Kidney epithelial cell (primary cell): ENCODE data around the gene ONECUT1. TPM values are rescaled to one million over a fixed set of nuclear protein-coding genes. Genes with fewer than 3 reads are reported as not detected.

Experiments
- DNase-seq: peaks from one replicate; pipeline ENCODE4 v3.0.0-alpha.2; 2010; ENCODE audit warnings: low read depth
- H3K27me3 ChIP-seq: 2 replicates; pipeline ENCODE4 v1.6.0; 2011; ENCODE audit warnings: low read length; ENCODE audit not compliant: control insufficient read depth, insufficient read depth
- H3K36me3 ChIP-seq: 2 replicates; pipeline ENCODE4 v1.5.1; 2011; ENCODE audit warnings: low read length; ENCODE audit not compliant: control insufficient read depth, insufficient read depth
- H3K4me3 ChIP-seq: 2 replicates; pipeline ENCODE4 v1.5.1; 2011; ENCODE audit warnings: low read depth, mild to moderate bottlenecking, control low read depth, low read length
- total RNA-seq: library from RNA; depleted of rRNA; stranded (reverse); fragments of >200 nt; gene quantifications from 2 replicates; pipeline ENCODE4 v1.2.3, GENCODE V29; 2015
- TF ChIP-seq, protein P1 (sequence below): IDR thresholded peaks from 2 replicates; pipeline ENCODE4 v1.5.1; 2011; ENCODE audit warnings: mild to moderate bottlenecking, moderate library complexity, low read length, control low read depth, inconsistent platforms; ENCODE audit not compliant: insufficient read depth, poor library complexity, severe bottlenecking

The ONECUT1 gene
- total RNA-seq, 1 donor from 2014 or later: not detected

DNA sequence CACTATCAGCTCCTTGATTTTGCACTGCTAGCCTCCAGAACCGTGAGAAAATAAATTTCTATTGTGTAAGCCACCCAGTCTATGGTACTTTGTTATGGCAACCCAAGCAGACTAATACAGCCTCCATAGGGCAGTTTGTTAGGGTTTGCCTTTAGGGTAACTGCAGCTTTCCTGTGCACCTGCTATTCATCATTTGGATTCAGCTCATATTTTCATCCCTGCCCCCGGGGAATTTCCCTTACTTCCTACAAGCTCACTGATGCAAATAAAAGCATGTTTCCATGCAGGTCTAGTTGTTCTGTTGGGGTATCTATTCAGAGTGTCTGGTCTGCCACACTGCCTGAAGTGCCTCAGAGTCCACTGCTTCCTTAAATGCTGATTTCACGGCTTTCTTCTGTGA is 62.3 kb downstream of the ONECUT1 start:
- H3K36me3 ChIP-seq: no peaks in the 10 kb centered on the region
- DNase-seq: no peak
- H3K4me3 ChIP-seq: no peak overlapping the region
- H3K27me3 ChIP-seq: no peaks in the 10 kb centered on the region
- TF ChIP-seq, protein P1, sequence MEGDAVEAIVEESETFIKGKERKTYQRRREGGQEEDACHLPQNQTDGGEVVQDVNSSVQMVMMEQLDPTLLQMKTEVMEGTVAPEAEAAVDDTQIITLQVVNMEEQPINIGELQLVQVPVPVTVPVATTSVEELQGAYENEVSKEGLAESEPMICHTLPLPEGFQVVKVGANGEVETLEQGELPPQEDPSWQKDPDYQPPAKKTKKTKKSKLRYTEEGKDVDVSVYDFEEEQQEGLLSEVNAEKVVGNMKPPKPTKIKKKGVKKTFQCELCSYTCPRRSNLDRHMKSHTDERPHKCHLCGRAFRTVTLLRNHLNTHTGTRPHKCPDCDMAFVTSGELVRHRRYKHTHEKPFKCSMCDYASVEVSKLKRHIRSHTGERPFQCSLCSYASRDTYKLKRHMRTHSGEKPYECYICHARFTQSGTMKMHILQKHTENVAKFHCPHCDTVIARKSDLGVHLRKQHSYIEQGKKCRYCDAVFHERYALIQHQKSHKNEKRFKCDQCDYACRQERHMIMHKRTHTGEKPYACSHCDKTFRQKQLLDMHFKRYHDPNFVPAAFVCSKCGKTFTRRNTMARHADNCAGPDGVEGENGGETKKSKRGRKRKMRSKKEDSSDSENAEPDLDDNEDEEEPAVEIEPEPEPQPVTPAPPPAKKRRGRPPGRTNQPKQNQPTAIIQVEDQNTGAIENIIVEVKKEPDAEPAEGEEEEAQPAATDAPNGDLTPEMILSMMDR: no peak

DNA sequence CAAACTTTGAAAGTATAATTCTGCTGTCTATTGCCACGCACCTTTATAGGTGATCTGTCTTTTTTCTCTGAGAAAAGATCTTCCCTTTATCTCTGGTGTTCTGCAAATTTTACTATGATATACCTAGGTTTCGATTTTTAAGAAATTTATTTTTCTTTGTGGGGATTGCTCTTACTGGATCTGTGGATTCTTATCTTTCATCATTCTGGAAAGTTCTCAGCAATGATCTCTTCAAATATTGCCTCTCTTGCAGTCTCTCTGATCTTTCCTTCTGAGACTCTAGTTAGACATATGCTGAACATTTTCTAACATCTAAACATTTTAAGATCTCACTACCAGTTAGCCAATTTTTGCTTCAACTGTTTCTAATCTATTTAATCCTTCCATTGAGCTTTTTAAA is 63.9 kb downstream of the ONECUT1 start:
- Histone ChIP-seq H3K4me3 (no peak overlapping the region), H3K27me3 (no peaks in the 10 kb centered on the region), H3K36me3 (no peaks in the 10 kb centered on the region)
- no peak for DNase-seq
- TF ChIP-seq, protein P1: no peak

DNA sequence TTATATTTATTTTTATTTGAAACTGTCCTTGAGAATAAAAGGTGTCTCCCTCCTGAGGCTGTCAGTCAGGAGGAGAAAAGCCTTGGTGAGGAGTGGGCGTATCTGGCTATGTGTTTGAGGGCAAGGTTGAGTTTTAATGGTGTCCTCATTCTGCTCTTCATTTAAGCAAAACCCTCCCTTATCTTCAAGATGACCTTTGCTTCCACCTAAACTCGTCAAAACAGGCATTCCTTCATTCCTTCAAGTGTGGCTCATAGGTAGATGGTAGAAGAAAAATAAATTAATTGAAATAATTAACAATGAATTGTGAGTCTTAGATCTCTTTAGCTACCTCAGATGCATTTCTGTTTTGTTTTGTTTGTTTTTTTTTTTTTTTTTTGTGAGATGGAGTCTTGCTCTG is 71.6 kb downstream of the ONECUT1 start:
- H3K27me3 ChIP-seq: no peaks in the 10 kb centered on the region
- DNase-seq: no peak
- TF ChIP-seq, protein P1: no peak
- H3K36me3 ChIP-seq: no peaks in the 10 kb centered on the region
- no peak overlapping the region for H3K4me3 ChIP-seq

DNA sequence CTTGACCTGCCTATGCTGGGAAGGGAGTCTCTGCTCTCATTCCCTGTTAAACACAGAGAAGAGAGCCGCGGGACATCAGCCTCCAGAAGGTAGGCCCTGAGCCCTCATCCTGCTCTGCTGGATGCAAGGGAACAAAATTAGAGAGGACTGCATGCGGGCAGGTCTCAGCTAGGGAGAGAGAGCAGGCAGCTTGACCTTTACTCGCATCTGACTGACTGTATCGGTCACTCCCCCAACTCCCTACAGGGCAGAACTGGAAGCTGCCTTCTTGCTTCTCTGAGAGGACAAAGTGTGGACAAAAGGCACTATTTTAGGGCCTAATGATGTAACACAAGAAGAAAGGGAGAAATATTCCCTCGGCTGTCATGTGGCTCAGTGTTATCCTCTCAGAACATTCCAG is 72.2 kb downstream of the ONECUT1 start:
- no peak for DNase-seq

DNA sequence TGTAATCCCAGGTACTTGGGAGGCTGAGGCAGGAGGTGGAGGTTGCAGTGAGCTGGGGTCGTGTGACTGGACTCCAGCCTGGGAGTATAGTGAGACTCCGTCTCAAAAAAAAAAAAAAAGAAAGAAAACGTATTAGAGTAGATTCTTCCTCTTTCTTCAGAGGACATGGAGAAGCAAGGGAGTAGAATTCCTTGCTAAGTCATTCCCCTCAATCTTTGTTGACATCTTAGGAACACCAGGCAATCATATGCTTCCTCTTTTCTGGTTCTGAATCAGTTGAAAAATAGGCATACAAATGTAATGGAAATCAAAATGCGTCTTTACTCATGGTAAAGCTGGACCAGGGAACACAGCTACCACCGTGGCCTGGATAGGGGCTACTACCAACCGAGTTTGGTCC is 72.7 kb downstream of the ONECUT1 start:
- Histone ChIP-seq H3K27me3 (no peaks in the 10 kb centered on the region), H3K4me3 (no peak overlapping the region), H3K36me3 (no peaks in the 10 kb centered on the region)
- TF ChIP-seq, protein P1: no peak
- no peak for DNase-seq

More for the DNA sequence above, 72.2 kb downstream of the ONECUT1 start:
- Histone ChIP-seq H3K36me3 (no peaks in the 10 kb centered on the region), H3K4me3 (no peak overlapping the region), H3K27me3 (no peaks in the 10 kb centered on the region)
- TF ChIP-seq, protein P1: no peak

DNA sequence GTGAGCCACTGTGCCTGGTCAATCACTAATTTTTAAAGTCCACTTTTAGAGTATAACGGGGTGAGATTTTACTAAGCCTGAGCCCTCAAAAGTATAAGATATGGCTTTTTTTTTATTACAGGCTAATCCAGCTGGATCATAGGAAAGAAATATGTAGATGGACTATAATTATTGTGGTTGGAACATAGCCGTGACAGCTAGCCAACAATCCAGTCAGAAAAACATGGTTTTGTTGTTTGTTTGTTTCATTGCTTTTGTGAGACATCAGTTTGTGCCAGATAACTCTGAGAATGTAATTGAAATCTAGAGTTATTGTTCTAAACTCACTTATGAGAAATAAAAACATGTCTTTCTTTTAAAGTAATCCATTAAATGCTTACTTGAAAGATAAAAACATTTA is 73.6 kb downstream of the ONECUT1 start:
- Histone ChIP-seq H3K4me3 (no peak overlapping the region), H3K27me3 (no peaks in the 10 kb centered on the region), H3K36me3 (no peaks in the 10 kb centered on the region)
- TF ChIP-seq, protein P1: no peak
- no peak for DNase-seq
